Thyroid gland (tissue), 4 donors: ENCODE results near the gene HMGB4.

Experiments used
- POLR2A ChIP-seq, 2 donors: fragments of 450-650 bp; IDR thresholded peaks; one replicate each; pipeline ENCODE4 v1.6.1; 2017; ENCODE audit warnings: antibody characterized with exemption in 2 of 2, mild to moderate bottlenecking in 2 of 2, moderate library complexity in 1 of 2
- TF ChIP-seq, protein P1 (sequence below), 6 experiments: fragments of 200-600 bp in 3 of 6; fragments of 450-650 bp in 3 of 6; sonication (generic) in 3 of 6; IDR thresholded peaks; one replicate each; pipeline ENCODE4 v1.5.1; 2016 to 2019; ENCODE audit warnings: antibody characterized with exemption in 6 of 6, mild to moderate bottlenecking in 2 of 6, inconsistent platforms in 1 of 6, moderate library complexity in 1 of 6

DNA sequence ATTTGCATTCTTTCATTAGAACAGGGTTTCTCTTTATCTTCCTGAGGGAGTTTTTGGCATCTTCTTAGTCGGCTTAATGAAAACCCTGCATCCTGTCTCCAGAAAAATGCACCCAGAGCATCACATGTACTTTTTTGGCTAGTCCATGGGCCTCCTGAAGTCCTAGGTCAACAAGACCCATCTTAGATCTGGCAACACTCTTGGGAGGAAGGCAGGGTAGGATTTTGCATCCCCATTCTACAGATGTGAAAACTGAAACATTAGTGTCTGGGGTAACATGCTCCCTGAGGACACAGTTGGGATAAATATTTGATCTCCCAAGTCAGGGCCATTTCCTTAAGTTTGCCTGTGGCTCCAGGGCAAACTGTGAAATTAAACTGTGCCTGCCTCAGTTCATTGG lies 40.0 kb upstream of the HMGB4 start:
- no peak for TF ChIP-seq POLR2A (IDR thresholded peaks at IDR 0.05)
- TF ChIP-seq, protein P1, sequence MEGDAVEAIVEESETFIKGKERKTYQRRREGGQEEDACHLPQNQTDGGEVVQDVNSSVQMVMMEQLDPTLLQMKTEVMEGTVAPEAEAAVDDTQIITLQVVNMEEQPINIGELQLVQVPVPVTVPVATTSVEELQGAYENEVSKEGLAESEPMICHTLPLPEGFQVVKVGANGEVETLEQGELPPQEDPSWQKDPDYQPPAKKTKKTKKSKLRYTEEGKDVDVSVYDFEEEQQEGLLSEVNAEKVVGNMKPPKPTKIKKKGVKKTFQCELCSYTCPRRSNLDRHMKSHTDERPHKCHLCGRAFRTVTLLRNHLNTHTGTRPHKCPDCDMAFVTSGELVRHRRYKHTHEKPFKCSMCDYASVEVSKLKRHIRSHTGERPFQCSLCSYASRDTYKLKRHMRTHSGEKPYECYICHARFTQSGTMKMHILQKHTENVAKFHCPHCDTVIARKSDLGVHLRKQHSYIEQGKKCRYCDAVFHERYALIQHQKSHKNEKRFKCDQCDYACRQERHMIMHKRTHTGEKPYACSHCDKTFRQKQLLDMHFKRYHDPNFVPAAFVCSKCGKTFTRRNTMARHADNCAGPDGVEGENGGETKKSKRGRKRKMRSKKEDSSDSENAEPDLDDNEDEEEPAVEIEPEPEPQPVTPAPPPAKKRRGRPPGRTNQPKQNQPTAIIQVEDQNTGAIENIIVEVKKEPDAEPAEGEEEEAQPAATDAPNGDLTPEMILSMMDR (IDR thresholded peaks at IDR 0.05) = no peak
